NCI-H146 treated with DMSO at 0.1 percent for 48 hours (cell line): ENCODE results near the gene CDK2AP2.
A peak's percentile ranks its signal among the peaks of the same experiment; 100 is the strongest.

Experiments
- DNase-seq: peaks from one replicate; lab custom pipeline; 2025; ENCODE audit not compliant: unreplicated experiment; lab: John Stamatoyannopoulos, UW

Gene CDK2AP2

DNA sequence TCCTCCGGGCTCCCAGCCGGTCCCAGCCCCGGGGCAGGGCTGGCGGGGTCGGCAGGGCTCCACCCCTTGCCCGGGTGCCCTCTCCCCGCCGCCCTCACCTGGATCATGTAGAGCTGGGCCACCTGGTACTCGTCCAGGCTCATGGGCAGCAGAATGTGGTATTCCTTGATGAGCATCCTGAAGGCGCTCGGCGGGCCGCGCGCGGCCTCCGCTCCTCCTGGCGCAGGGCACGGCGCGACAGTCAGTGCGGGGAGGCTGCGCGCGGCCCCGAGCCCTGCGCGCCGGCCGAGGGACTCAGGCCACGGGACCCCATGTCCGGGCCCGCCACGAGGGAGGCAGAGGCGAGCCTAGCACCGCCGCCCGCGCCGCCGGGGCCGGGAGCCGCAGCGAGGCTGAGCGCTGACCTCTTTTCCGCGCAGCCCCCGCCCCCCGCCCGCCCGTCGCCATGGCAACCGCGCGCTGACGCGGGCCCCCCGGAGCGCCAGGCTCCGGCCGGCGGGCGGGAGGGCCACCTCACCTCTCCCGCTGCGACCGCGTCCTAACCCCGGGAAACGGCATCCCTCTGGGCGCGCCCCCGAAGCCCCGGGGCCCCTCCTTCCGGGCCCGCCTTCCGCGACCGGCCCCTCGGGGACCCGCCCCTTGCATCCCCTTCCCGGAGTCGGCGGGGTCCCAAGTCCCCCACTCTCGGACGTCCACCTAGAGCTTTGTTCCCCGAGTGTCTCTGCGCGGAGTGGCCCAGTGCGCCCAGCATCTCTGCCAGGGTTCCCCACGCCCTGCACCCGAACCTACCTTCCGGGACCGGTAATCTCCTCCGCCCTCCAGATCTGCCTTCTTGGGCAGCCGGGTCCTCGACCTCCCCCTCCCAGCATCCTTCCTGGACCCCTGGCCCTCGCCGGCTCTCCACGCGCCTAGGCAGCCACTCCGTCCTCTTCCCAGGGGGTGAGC is 3.7 kb downstream of the CDK2AP2 start:
- DNase-seq, result peak; percentile 41

DNA sequence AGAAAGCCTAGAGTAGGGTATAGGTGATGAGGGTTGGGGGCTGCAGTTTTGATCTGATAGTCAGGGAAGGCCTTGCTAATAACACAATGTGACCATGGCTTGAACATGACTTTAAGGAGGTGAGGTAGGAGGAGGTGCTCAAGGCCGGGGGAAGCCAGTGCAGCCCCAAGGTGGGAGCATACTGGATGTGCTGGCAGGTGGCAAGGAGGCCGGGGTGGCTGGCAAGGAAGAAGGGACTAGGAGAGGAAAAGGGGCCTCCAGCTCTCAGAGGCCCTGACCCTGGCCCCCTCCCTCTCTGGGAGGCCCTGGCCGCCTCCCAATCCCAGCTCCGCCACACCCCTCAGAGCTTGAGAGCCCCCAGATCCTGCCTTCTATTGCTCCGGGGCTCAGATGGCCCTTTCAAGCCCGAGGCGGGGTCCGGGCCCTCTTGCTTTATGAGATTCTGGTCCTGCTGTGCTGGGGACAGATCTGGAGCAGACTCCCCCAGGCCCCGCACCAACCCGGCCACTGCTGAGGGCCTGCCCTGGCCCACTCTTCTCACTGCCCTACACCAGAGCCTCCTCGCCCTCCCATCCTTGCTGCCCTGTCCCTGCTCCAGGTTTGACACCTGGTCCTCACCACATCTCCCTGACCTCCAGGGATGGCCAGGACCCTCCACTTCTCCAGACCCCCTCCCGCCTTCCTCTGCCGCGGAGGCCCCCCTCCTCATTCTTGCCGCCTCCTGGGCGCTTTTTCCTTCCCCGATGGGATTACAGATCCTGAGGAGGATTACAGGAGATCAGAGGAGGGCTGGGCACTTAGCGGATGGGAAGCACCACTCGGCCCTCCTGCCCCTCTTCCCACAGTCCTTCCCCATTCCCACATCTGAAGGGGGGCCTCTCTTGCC is 4.6 kb downstream of the CDK2AP2 start:
- DNase-seq, result no peak

DNA sequence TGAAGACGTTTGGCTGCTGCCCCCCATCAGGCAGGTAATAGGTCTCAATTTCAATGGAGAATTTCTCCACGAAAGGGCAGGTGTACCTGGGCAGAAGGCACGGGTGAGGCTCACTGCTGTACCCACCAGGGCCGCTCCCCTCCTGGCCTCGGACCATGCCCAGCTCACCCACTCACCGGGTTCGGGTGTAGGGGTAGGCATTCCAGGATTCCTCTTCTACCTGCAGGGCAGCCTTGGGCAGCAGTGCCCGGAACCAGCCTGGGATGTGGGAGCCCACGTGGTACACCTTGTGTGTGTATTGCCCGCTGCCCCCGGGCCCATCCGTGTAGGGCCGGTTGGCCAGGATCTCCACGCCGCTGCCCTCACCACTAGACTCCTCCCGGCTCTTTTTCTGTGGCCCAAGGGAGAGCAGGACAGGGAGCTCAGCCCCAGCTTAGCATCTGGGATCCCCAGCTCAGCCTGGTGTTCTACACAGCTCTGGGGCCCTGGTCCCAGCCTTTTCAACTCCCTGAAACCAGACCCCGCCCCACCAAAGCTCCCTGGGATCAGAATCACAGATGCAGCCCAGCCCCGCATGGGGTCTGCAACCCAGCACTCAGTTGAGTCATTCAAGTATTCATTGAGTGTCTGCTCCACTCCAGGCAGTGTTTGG is 5.5 kb downstream of the CDK2AP2 start:
- no peak for DNase-seq

- no peak for DNase-seq
Measured at GRCh38 chr11:67501854-67502253, 6.1 kb downstream of the CDK2AP2 start.

DNA sequence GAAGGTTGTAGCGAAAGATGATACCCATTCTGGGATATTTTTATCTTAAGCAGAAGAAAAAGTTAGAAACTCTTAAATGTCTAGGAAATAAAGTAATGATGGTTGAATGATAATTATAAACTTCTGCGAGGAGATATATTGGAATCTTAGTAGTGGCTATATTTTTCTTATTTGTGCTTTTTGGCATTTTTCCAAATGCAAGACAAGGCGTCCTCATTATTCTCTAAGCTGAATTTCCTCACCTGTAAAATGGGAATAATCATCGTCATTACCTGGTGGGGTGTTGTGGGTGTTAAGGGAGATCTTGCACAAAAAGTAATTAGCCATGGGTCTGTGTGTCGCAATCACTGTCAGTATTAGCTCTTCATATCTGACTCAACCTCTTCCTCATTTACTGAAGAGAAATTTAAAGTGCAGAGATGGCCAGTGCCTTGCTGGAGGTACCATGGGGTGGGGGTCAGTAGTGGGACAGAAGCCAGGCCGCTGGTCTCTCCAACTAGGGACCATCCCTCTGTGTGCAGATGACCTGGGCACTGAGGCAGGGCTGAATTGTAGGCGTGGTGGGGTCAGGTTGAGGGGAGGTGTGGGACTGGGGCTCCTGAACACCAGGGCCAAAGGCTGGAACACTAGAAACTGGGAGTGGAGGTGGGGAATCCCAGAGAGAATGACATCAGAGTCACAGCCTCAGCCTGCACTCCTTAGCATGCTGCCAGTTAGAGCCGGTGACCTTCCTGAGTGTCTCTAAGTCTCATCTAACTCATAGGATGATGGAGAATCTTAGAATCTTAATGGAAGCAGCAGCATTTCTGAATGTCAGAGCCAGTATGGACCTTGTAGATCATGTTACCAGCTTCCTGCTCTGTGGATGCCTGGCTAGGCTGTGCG is 6.9 kb downstream of the CDK2AP2 start:
- DNase-seq, result no peak

DNA sequence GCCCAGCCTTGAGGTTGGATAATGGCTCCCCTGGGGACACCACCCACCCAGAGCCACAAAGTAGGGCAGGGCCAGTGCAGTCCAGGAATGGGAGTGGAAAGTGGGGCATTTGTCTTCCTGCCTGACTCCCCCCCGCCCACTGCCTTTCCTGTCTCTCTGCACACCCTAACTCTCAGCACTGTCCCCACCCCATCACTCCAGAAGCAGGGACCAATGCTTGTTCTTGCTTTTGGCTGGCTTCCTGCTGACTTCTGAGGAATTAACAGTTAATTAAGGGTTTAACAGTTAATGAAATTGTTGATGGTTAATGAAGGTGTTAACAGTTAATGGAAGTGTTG is 7.5 kb downstream of the CDK2AP2 start:
- DNase-seq, result no peak

DNA sequence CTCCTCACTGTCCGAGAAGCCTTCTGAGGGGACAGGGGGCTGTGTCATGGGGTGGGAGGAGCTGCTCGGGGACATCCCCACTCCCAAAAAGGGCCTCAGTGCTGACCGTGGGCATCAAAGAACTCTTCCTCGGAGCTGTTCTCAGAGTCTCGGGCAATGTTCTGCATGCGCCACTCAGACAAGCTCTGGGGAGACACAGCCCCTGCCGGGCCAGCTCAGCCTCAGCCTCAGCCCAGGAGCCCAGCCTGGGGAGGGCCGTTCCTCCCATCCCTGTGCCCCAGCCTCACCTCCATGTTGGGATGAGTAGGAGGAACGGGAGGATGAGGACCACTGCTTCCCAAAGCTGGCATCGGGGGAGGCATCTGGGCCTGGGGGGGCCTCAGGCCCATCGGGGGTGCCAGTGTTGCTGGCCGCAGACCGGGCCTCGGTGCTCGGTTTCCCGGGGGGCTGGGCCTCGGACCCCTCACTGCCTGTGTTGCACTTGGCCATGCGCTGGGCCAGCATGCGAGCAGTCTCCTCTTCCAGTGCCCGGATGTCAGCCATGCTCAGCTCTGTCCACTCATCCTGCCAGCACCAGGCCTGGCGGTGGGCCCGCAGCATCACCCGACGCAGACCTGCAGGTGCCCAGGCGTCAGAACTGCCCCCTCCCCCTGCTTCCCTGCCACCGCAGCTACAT is 8.0 kb downstream of the CDK2AP2 start:
- no peak for DNase-seq

GRCh38 chr11:67498544-67498972 is 9.4 kb downstream of the CDK2AP2 start:
- DNase-seq, result no peak

- no peak for DNase-seq
Measured at GRCh38 chr11:67497656-67498291, 10.2 kb downstream of the CDK2AP2 start.

DNA sequence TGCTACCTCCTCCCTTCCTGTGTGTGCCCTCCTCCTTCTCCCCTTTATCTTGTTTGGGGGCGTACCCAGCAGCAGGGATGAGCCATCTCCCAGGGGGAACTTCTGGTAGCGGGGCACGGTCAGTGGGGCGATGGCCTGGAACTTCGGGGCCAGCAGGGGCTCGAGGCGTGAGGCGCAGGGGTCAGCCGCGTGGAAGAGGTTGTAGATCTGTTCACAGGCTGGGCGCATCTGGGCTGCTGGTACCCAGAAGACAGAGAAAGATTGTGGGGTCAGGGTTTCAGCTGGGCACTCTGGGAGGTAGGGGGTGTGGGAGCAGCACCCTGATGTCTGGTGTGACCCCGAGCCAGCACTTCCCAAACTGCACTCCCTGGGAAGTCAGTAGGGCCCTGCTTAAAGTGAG is 11.8 kb downstream of the CDK2AP2 start:
- DNase-seq, result no peak

GRCh38 chr11:67495234-67496005 is 12.5 kb downstream of the CDK2AP2 start:
- DNase-seq, result no peak

DNA sequence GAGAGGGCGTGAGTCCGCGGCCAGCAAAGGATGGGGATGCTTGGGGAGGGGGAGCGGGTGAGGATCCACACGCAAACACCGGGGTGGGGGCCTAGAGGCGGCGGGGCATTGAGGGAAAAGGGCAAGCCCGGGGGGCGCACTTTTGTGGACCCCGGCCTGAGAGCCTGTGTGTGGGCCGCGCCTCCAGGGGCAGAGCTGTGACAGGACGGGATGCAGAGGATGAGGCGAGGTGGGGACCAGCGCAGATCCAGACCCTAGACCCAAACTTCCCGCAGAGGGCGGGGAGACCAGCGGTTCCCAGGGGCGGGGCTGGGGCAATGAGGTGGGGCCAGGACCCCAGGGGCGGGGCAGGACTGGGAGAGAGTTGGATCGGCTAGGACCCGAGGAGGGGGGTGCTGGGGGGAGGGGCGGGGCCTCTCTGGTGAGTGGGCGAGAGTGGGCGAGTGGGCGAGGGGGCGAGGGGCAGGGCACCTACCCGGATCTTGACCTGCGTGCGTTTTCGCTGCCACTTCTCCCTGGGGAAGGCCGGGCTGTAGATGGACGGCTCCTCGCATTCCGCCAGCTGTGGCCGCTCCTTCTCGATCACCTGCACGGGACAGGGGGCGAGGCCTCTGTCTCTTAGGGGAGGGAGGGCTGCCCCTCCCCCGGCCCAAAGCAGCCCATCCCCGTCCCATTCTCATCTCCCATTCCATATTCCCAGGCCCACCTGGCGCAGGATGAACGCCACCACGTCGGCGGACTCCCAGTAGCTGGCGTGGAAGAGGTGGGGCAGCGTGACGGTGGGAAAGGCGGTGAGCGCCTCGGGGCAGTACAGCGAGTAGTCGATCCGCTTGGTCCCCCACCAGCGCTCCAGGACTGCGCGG is 13.4 kb downstream of the CDK2AP2 start:
- DNase-seq, result no peak

DNA sequence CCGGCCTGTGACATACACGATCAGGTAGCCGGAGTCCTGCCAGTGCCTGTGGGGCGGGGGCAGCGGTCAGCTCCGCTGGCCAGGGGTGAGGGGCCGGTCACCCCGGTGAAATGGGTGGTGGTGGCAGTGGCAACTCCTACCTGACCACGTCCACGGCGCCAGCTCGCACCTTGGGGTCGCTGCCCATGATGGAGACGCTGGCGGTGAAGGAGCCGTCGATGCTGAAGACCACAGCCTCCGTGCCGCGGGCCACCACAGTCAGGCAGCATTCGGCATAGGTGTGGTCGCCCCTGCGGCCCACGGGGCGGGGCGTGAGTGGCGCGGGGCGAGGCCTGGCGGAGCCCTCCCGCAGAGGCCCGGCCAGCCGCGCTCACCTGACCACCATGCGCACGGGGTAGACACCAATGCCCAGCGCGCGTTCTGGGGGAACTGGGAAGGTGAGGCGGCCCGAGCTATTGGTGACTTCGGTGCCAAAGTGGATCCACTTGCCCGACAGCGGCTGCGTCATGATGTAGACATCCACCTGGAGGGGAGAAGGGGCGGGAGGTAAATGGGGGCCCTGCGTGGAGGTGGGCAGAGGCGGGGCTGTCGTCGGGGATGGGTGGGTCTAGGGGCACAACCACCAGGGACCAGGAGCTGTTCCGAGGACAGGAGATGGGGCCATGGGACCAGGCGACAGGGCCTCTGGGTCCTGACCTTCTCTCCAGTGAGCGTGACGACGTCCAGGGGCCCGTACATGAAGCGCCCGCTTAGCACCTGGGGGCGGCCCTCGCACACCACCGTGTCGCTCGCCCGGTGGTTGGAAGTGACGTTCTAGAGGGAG is 14.2 kb downstream of the CDK2AP2 start:
- no peak for DNase-seq

DNA sequence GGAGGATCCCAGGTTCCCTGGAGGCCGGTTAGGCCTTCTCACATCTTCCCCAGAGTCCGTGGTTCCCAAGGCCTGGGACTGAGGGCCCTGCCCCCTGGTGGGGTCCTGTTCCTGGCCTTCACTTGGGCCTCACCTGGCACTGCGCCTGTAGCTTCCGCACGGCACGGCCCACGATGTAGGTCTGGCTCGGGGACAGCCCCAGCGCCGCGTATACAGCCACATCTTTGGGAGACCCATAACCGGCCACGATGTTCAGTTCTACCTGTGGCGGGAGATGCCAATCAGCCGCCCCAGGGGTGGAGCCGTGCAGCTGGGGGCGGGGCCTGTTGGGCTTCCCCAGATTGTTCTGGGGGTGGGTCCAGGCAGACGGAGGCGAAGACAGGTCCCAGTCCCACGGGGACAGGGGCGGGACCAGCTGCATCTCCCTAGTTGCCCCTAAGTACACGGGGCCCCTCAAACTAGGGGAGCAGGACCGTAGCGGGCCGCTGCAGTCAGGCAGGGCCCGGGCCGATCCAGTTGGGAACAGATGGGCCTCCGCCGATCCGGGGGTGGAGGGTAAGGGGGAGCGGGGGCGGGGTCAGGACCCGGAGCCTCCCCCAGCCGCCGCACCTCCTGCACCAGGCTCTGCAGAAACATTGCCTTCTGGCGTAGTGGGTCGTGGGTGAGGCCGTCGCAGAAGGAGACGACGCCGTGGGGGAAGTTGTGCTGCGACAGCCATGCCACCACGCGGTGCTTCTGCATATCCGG is 15.0 kb downstream of the CDK2AP2 start:
- DNase-seq, result no peak

DNA sequence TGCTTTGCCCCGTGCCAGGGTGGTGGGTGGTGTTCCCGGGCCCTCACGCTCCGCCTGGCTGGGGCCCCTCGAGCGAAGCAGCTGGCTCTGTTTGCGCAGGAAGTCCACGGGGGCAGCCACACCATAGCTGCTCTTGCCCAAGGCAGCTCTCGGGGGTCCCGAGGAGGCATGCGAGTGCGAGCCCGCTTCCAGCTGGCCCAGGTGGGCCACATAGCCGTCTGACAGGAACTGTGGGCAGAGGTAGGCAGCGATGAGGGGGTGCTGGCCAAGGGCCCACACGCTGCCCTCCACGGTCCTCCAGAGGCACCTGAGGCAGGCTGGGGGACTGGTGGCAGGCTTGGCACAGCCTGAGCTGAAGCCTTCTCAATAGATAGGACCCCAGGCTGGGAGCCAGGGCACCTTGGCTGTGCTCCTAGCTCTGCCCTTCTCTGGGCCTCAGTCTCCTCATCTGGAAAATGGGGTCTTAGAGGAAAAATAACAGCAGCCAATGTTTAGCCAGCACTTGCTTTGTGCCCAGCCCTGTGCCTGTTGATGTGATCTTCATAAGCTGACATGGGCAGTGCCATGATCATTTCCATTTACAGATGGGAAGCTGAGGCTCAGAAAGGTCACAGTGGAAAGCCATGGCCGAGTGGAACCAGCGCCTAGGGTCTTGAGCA is 15.8 kb downstream of the CDK2AP2 start:
- DNase-seq, result no peak
